ENCODE data around the gene ADAMTS17.

GRCh38 chr15:100174904-100175275 is 166.9 kb downstream of the ADAMTS17 start:
- TF ChIP-seq POLR2A (IDR thresholded peaks at IDR 0.05) (no peak), CTCF (IDR thresholded peaks at IDR 0.05) (no peak)
